Epithelial cell of esophagus (primary cell): ENCODE results near the gene SHTN1.

Source experiments
- DNase-seq: peaks from one replicate; pipeline ENCODE4 v3.0.0; 2010; ENCODE audit warnings: low read depth
- H3K4me3 ChIP-seq: 2 replicates; pipeline ENCODE4 v1.5.1; 2011; ENCODE audit warnings: mild to moderate bottlenecking, low read length, control low read depth
- CTCF ChIP-seq: IDR thresholded peaks from 2 replicates; pipeline ENCODE4 v1.5.1; 2011; ENCODE audit warnings: low read depth, mild to moderate bottlenecking, low read length, control low read depth, inconsistent platforms; ENCODE audit not compliant: insufficient read depth; ENCODE audit errors: missing control alignments

Gene SHTN1

GRCh38 chr10:116985611-116986010 is 19.4 kb downstream of the SHTN1 start:
- TF ChIP-seq CTCF, result no peak
- DNase-seq, result peak; percentile 32
- H3K4me3 ChIP-seq, result no peak overlapping the region

GRCh38 chr10:116984202-116984990 is 20.6 kb downstream of the SHTN1 start:
- DNase-seq, result no peak
- no peak overlapping the region for H3K4me3 ChIP-seq
- no peak for TF ChIP-seq CTCF

- no peak for DNase-seq
- H3K4me3 ChIP-seq, result no peak overlapping the region
- no peak for TF ChIP-seq CTCF
Observed at GRCh38 chr10:116980041-116980440, 24.9 kb downstream of the SHTN1 start.

- H3K4me3 ChIP-seq, result no peak overlapping the region
- TF ChIP-seq CTCF, result no peak
- no peak for DNase-seq
Observed at GRCh38 chr10:116978901-116979300, 26.1 kb downstream of the SHTN1 start.

- no peak for TF ChIP-seq CTCF
- DNase-seq, result peak; percentile 88
- no peak overlapping the region for H3K4me3 ChIP-seq
Observed at GRCh38 chr10:116974456-116975005, 30.5 kb downstream of the SHTN1 start.

GRCh38 chr10:116973946-116974455 is 31.0 kb downstream of the SHTN1 start:
- no peak for DNase-seq
- TF ChIP-seq CTCF, result no peak
- no peak overlapping the region for H3K4me3 ChIP-seq
